PC-9 (cell line): Measurements from ENCODE around the gene ENTR1.

Source experiments
- EZH2 ChIP-seq: fragments of 200-600 bp; sonication (generic); IDR thresholded peaks from 2 replicates; pipeline ENCODE4 v1.8.0; 2017; ENCODE audit warnings: antibody characterized with exemption, low read depth
- TF ChIP-seq, protein P1 (sequence below): fragments of 200-600 bp; sonication (generic); conservative IDR thresholded peaks from 2 replicates; pipeline ENCODE4 v1.6.1; 2017; ENCODE audit warnings: mixed run types, antibody characterized with exemption, mild to moderate bottlenecking, moderate library complexity

DNA sequence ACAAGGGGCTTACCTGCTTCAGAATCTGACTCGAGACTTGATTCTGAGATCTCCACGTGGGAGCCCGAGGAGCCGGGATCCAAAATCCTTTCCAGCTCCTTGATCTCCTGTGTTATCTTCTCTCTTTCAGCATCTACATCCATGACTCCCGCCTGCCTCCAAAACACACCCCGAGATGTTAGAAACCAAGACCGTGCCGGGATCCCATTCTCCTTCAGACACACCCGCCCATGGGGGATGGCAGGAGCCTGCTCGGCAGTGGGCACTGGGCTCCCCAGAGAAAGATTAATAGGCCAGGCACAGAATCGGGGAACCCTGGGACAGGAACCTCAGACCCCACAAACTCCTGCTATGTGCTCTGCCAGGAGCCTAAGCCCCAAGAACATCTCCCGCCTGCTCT lies 12.1 kb downstream of the ENTR1 start:
- TF ChIP-seq, protein P1, sequence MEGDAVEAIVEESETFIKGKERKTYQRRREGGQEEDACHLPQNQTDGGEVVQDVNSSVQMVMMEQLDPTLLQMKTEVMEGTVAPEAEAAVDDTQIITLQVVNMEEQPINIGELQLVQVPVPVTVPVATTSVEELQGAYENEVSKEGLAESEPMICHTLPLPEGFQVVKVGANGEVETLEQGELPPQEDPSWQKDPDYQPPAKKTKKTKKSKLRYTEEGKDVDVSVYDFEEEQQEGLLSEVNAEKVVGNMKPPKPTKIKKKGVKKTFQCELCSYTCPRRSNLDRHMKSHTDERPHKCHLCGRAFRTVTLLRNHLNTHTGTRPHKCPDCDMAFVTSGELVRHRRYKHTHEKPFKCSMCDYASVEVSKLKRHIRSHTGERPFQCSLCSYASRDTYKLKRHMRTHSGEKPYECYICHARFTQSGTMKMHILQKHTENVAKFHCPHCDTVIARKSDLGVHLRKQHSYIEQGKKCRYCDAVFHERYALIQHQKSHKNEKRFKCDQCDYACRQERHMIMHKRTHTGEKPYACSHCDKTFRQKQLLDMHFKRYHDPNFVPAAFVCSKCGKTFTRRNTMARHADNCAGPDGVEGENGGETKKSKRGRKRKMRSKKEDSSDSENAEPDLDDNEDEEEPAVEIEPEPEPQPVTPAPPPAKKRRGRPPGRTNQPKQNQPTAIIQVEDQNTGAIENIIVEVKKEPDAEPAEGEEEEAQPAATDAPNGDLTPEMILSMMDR: no peak
- TF ChIP-seq EZH2: no peak
